Retinal pigment epithelial cell (primary cell): ENCODE results near the gene SLC6A19.

Experiments
- DNase-seq: peaks from one replicate; pipeline ENCODE4 v3.0.0-alpha.2; 2010; ENCODE audit warnings: low read depth
- H3K4me3 ChIP-seq: 2 replicates; pipeline ENCODE4 v1.5.1; 2011; ENCODE audit warnings: mild to moderate bottlenecking, low read length, control low read depth, moderate library complexity
- CTCF ChIP-seq: conservative IDR thresholded peaks from 2 replicates; pipeline ENCODE4 v1.5.1; 2011; ENCODE audit warnings: low read depth, low read length, control low read depth, inconsistent platforms

SLC6A19 gene

DNA sequence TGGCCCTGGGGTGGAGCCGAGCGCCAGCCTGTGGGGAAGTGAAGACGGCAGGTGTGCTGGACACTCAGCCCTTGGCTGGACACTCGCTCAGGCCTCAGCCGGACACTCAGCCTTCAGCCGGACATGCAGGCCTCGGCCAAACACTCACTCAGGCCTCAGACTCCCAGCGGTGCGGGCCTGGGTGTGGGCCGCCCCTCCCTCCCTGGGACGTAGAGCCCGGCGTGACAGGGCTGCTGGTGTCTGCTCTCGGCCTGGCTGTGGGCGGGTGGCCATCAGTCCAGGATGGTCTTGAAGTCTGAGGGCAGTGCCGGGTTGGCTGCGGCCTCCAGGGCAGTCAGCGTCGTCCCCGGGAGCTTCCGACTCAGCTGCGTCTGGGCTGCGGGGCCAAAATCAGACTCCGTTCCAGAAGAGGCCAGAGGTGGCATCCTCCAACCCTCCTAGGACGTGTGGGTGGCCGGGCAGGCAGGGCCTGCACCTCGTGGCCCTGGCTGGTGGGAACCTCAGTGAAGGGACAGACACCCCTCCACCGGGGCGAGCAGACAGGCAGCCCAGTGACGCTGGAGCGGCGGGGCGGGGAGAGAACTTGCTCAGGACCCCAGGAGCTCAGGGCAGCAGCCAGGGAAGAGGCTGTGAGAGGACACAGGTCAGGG, 52.2 kb downstream of the SLC6A19 start:
- no peak for TF ChIP-seq CTCF
- no peak overlapping the region for H3K4me3 ChIP-seq
- no peak for DNase-seq

DNA sequence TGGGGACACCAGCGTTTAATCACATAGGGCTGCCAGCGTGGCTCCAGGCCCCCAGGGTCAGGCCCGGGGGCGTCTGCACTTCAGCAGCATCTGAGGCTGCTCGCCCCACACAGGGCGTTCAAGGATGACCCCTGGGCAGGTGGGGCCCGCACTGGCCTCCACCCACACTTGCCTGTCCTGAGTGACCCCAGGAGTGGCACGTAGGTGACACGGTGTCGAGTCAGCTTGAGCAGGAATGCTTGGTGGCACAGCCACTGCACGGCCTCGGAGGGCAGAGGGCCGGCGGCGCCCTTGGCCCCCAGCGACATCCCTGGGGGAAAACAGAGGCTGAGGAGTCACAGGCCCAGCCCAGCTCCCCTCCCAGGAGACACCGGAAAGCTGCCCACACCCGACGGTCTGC, 52.8 kb downstream of the SLC6A19 start:
- no peak for DNase-seq
- no peak overlapping the region for H3K4me3 ChIP-seq
- TF ChIP-seq CTCF = no peak

GRCh38 chr5:1255081-1255561, 53.7 kb downstream of the SLC6A19 start:
- DNase-seq = no peak
- no peak overlapping the region for H3K4me3 ChIP-seq
- TF ChIP-seq CTCF = no peak

- no peak for DNase-seq
- TF ChIP-seq CTCF = no peak
- no peak overlapping the region for H3K4me3 ChIP-seq
Measured at GRCh38 chr5:1256776-1257175, 55.4 kb downstream of the SLC6A19 start.

DNA sequence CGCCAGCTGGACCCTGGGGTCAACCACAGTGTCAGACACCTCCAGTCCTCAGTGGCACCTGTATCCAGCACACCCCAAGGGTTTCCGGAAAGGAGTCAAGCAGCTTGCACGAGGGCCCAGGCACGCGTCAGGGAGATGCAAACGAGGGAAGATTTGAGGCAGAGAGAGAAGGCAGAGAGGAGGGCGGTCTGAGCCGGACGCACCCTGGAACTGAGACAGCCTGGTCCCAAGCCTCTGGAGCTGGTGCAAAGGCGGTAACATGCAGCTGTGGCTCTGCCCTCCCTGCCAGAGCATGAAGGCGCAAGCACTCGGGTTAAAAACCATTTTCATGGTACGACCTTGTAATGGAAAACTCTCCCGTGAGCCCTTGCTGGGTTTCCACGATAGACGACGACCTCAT, 56.0 kb downstream of the SLC6A19 start:
- TF ChIP-seq CTCF = no peak
- DNase-seq = no peak
- no peak overlapping the region for H3K4me3 ChIP-seq

DNA sequence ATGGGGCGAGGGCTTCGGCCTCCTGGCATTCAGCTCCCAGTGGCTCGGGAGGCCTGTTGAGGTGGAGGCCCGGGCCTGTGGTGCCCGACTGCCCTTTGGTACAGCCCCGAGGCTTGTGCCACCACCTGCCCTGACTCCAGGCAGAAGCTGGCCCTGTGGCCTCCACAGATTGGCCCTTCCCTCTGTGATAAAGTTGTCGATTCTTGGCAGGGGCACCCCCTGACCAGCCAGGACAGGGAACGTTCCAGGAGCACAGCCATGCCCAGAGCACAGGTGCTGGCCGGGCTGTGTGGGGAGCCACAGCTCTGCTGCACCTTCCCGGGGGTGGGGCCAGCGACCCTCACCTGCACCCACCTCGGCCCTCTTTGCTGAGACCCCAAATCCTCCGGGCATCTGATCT, 56.4 kb downstream of the SLC6A19 start:
- H3K4me3 ChIP-seq = no peak overlapping the region
- TF ChIP-seq CTCF = no peak
- no peak for DNase-seq

DNA sequence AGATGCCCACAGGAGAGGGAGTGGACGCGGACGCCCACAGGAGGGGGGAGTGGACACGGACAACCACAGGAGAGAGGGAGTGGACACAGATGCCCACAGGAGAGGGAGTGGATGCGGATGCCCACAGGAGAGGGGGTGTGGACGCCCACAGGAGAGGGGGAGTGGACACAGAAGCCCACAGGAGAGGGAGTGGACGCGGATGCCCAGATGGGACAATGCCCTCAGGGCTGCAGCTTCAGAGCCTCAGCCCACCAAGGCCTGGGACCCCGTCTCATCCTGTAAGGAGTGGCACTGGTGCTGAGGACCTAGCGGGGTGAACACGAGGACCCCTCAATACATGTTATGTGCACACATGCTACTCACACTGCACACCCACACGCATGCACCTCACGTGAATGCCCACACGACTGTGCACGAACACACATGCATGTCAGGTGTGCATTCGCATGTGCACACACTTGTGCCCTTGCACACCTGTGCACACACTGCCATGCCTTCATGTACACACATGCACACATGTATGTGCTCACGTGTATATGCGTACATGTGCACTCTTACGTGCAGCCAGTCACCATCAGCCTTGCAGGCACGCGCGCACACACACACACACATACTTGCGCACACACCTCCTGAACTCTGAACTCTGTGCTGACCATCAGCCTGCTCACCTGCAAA, 58.5 kb downstream of the SLC6A19 start:
- DNase-seq = no peak

More for the DNA sequence above, 58.5 kb downstream of the SLC6A19 start:
- no peak overlapping the region for H3K4me3 ChIP-seq
- TF ChIP-seq CTCF = no peak
